Osteocyte (in vitro differentiated cells): ENCODE data around the gene RTP5. TPM values are rescaled to one million over a fixed set of nuclear protein-coding genes. Genes with fewer than 3 reads are reported as not detected.

Source experiments
- DNase-seq: peaks from one replicate; pipeline ENCODE4 v3.0.0; 2021; ENCODE audit warnings: mixed read lengths; ENCODE audit not compliant: unreplicated experiment; ENCODE audit errors: extremely low spot score
- H3K27ac Mint-ChIP-seq: one replicate; pipeline ENCODE4 v1.8.0; 2021; ENCODE audit warnings: mild to moderate bottlenecking, mixed read lengths; ENCODE audit not compliant: unreplicated experiment
- H3K27me3 Mint-ChIP-seq: one replicate; pipeline ENCODE4 v1.8.0; 2021; ENCODE audit warnings: mixed read lengths; ENCODE audit not compliant: unreplicated experiment
- H3K36me3 Mint-ChIP-seq: one replicate; pipeline ENCODE4 v1.8.0; 2021; ENCODE audit warnings: mixed read lengths; ENCODE audit not compliant: unreplicated experiment
- H3K4me1 Mint-ChIP-seq: one replicate; pipeline ENCODE4 v1.8.0; 2021; ENCODE audit warnings: mixed read lengths; ENCODE audit not compliant: unreplicated experiment
- H3K4me3 Mint-ChIP-seq: one replicate; pipeline ENCODE4 v1.8.0; 2021; ENCODE audit warnings: mild to moderate bottlenecking, moderate library complexity, mixed read lengths; ENCODE audit not compliant: unreplicated experiment
- H3K9me3 Mint-ChIP-seq: one replicate; pipeline ENCODE4 v1.8.0; 2021; ENCODE audit warnings: mixed read lengths; ENCODE audit not compliant: unreplicated experiment
- total RNA-seq: library from RNA; stranded (reverse); gene quantifications from 2 replicates; pipeline ENCODE4 v1.2.1, GENCODE V29; 2021
- TF ChIP-seq, protein P1 (sequence below): fragments of 200-600 bp; sonication (generic); IDR thresholded peaks from 2 replicates; pipeline ENCODE4 v1.5.0; 2021; ENCODE audit warnings: antibody characterized with exemption, mild to moderate bottlenecking, moderate library complexity

The RTP5 gene
- total RNA-seq, 1 donor from 2014 or later = not detected

DNA sequence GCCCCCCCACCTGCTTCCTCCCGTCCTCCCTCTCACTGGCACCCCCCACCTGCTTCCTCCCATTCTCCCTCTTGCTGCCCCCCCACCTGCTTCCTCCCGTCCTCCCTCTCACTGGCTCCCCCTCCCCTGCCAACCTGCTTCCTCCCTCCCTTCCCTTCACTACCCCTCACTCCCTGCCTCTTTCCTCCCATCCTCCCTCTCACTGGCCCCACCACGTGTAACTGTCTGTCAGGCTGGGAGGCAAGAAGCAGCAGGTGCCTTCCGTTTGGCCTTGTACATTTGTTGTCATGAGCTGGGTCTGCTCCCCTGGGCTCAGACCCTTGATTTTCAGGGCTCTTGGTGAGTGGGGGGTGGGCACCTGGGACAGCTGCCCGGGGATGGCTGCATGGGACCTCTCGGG, 19.1 kb downstream of the RTP5 start:
- H3K4me1 Mint-ChIP-seq = peaks cover 3% of the 10 kb centered on the region
- peaks cover 4% of the 10 kb centered on the region for H3K9me3 Mint-ChIP-seq
- no peak for DNase-seq
- no peak overlapping the region for H3K27ac Mint-ChIP-seq
- H3K4me3 Mint-ChIP-seq = no peak overlapping the region
- no peaks in the 10 kb centered on the region for H3K27me3 Mint-ChIP-seq
- no peaks in the 10 kb centered on the region for H3K36me3 Mint-ChIP-seq
- TF ChIP-seq, protein P1, sequence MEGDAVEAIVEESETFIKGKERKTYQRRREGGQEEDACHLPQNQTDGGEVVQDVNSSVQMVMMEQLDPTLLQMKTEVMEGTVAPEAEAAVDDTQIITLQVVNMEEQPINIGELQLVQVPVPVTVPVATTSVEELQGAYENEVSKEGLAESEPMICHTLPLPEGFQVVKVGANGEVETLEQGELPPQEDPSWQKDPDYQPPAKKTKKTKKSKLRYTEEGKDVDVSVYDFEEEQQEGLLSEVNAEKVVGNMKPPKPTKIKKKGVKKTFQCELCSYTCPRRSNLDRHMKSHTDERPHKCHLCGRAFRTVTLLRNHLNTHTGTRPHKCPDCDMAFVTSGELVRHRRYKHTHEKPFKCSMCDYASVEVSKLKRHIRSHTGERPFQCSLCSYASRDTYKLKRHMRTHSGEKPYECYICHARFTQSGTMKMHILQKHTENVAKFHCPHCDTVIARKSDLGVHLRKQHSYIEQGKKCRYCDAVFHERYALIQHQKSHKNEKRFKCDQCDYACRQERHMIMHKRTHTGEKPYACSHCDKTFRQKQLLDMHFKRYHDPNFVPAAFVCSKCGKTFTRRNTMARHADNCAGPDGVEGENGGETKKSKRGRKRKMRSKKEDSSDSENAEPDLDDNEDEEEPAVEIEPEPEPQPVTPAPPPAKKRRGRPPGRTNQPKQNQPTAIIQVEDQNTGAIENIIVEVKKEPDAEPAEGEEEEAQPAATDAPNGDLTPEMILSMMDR = no peak

GRCh38 chr2:241890524-241891235, 21.2 kb downstream of the RTP5 start:
- TF ChIP-seq, protein P1 = no peak
- Mint-ChIP-seq H3K27ac (no peak overlapping the region), H3K4me3 (no peak overlapping the region), H3K36me3 (no peaks in the 10 kb centered on the region), H3K9me3 (peaks cover 4% of the 10 kb centered on the region), H3K4me1 (no peaks in the 10 kb centered on the region), H3K27me3 (no peaks in the 10 kb centered on the region)
- no peak for DNase-seq

- no peak for DNase-seq
- Mint-ChIP-seq H3K36me3 (no peaks in the 10 kb centered on the region), H3K27ac (no peak overlapping the region), H3K9me3 (peaks cover 4% of the 10 kb centered on the region), H3K4me1 (peaks cover 3% of the 10 kb centered on the region), H3K27me3 (no peaks in the 10 kb centered on the region), H3K4me3 (no peak overlapping the region)
- TF ChIP-seq, protein P1 = no peak
Measured at GRCh38 chr2:241891315-241891987, 21.9 kb downstream of the RTP5 start.

DNA sequence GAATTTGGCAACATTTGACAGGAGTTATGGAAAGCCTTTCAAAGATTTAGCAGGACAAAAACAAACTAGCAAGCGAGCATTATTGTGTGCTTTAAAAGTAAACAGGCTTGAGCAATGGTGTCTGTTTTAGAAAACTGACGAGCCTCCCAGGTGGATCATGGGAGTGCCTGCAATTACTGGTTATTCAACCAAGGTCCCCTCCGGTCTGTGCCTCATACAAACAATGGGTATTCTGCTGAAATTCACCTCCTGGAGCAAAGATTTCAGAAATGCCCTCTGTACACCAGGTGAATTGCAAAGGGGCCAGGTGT, 22.4 kb downstream of the RTP5 start:
- Mint-ChIP-seq H3K9me3 (peaks cover 4% of the 10 kb centered on the region), H3K27ac (no peak overlapping the region), H3K4me3 (no peak overlapping the region), H3K27me3 (no peaks in the 10 kb centered on the region), H3K4me1 (peaks cover 3% of the 10 kb centered on the region), H3K36me3 (no peaks in the 10 kb centered on the region)
- no peak for DNase-seq
- TF ChIP-seq, protein P1 = no peak

DNA sequence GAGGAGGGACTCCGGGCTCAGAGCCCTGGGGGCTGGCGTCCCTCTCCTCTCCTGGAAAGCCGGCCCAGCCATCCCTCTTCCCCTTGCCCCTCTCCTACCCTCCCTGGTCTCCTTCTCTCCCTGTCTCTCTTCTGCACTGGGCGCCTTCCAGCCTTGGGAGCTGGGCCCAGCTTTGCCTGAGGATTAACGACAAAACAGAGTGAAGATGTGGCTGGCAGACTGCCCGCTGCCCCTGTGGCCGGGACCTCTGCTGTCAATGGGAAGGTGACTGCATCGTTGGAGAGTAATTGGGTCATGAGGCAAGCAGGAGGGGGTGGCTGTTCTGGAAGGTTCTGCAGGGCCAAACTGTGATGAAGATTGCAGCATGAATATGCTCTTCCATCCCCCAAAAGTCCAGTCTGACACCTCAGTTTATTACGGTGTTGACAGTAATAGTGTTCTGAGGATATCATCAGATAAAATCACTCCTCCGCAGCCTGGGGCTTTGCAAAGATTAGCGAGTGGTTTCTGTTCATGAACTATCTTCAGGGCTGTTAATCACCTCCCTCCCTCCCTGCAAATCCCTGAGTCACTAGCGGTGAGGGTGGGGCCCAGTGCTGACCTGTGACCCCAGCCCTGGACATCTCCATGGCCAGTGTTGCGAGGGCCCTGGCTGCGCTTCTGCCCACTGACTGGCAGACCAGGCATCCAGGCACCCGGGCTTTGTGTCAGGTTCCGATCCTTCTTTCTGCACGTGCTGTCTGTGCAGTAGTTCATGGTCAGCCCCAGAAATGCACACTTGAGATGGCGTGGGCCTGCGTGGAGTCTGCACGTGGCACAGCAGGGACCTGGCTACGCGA, 23.0 kb downstream of the RTP5 start:
- peaks cover 4% of the 10 kb centered on the region for H3K9me3 Mint-ChIP-seq
- peaks cover 3% of the 10 kb centered on the region for H3K4me1 Mint-ChIP-seq
- no peak for DNase-seq
- H3K27me3 Mint-ChIP-seq = no peaks in the 10 kb centered on the region
- H3K4me3 Mint-ChIP-seq = no peak overlapping the region
- TF ChIP-seq, protein P1 = no peak
- no peaks in the 10 kb centered on the region for H3K36me3 Mint-ChIP-seq
- H3K27ac Mint-ChIP-seq = no peak overlapping the region
